HepG2 (cell line): ENCODE data around the gene ESPN. TPM values are rescaled to one million over a fixed set of nuclear protein-coding genes. Genes with fewer than 3 reads are reported as not detected.

Source experiments
- GFI1 ChIP-seq: sonication (generic); formaldehyde crosslinking; IDR thresholded peaks from 2 replicates; pipeline ENCODE4 v1.5.0; 2020; ENCODE audit warnings: missing genetic modification reagents, mild to moderate bottlenecking, borderline replicate concordance
- KDM5B ChIP-seq: sonication (generic); formaldehyde crosslinking; IDR thresholded peaks from 2 replicates; pipeline ENCODE4 v1.4.0; 2020; ENCODE audit warnings: missing genetic modification reagents, mild to moderate bottlenecking, borderline replicate concordance
- MED1 ChIP-seq: sonication (generic); formaldehyde crosslinking; IDR thresholded peaks from 2 replicates; pipeline ENCODE4 v1.4.0; 2020; ENCODE audit warnings: missing genetic modification reagents
- PRDM10 ChIP-seq: sonication (generic); formaldehyde crosslinking; IDR thresholded peaks from 2 replicates; pipeline ENCODE4 v1.4.0; 2020; ENCODE audit warnings: low read depth, missing genetic modification reagents
- RXRA ChIP-seq: sonication (generic); formaldehyde crosslinking; IDR thresholded peaks from 2 replicates; pipeline ENCODE4 v1.5.1; 2020; ENCODE audit warnings: missing genetic modification reagents
- SKI ChIP-seq: fragments of 450-650 bp; IDR thresholded peaks from one replicate; pipeline ENCODE4 v1.6.1; 2018; ENCODE audit warnings: mild to moderate bottlenecking; ENCODE audit not compliant: partially characterized antibody
- TAF1 ChIP-seq: sonication (generic); formaldehyde crosslinking; IDR thresholded peaks from 2 replicates; pipeline ENCODE4 v1.4.0; 2020; ENCODE audit warnings: missing genetic modification reagents
- ZNF230 ChIP-seq: sonication (generic); formaldehyde crosslinking; IDR thresholded peaks from 2 replicates; pipeline ENCODE4 v1.4.0; 2020; ENCODE audit warnings: mild to moderate bottlenecking, missing genetic modification reagents
- ZNF430 ChIP-seq: sonication (generic); formaldehyde crosslinking; IDR thresholded peaks from 2 replicates; pipeline ENCODE4 v1.9.0; 2021; ENCODE audit warnings: mild to moderate bottlenecking, missing genetic modification reagents
- ZNF567 ChIP-seq: sonication (generic); formaldehyde crosslinking; IDR thresholded peaks from 2 replicates; pipeline ENCODE4 v1.8.1; 2023; ENCODE audit warnings: mild to moderate bottlenecking, missing genetic modification reagents, borderline replicate concordance
- ZNF709 ChIP-seq: sonication (generic); formaldehyde crosslinking; IDR thresholded peaks from 2 replicates; pipeline ENCODE4 v1.5.0; 2020; ENCODE audit warnings: mild to moderate bottlenecking, missing genetic modification reagents
- ZNF724P ChIP-seq: sonication (generic); formaldehyde crosslinking; IDR thresholded peaks from 2 replicates; pipeline ENCODE4 v1.8.0; 2022; ENCODE audit warnings: missing genetic modification reagents, borderline replicate concordance
- ZNF782 ChIP-seq: sonication (generic); formaldehyde crosslinking; IDR thresholded peaks from 2 replicates; pipeline ENCODE4 v1.4.0; 2020; ENCODE audit warnings: missing genetic modification reagents, mild to moderate bottlenecking, borderline replicate concordance
- ZSCAN25 ChIP-seq: sonication (generic); formaldehyde crosslinking; IDR thresholded peaks from 2 replicates; pipeline ENCODE4 v1.8.0; 2022; ENCODE audit warnings: mild to moderate bottlenecking, missing genetic modification reagents
- polyA plus RNA-seq, 8 experiments: library from polyadenylated mRNA; depleted of rRNA in 3 of 8; stranded (reverse) in 7 of 8; unstranded in 1 of 8; fragments of >200 nt; fragmentation: Illumina TruSeq in 4 of 8; extraction: Trizol in 4 of 8; gene quantifications; 2 replicates each; pipeline versions ENCODE4 v1.2.1 to v1.2.3, GENCODE V29; 2011 to 2016; ENCODE audit warnings: low read depth in 4 of 8, missing spikeins in 1 of 8, mixed read lengths in 1 of 8; ENCODE audit not compliant: insufficient read depth in 1 of 8
- total RNA-seq, 5 experiments: library from RNA; depleted of rRNA; stranded (reverse); fragments of >200 nt; fragmentation: Illumina TruSeq; extraction: Trizol; gene quantifications; 2 replicates each; pipeline ENCODE4 v1.2.3, GENCODE V29; 2016; ENCODE audit warnings: low read depth in 1 of 5
- TF ChIP-seq, protein P1 (sequence below): IDR thresholded peaks from 2 replicates; pipeline ENCODE4 v1.6.1; 2016; ENCODE audit warnings: low read depth, borderline replicate concordance
- TF ChIP-seq, protein P2 (sequence below): sonication (generic); formaldehyde crosslinking; IDR thresholded peaks from 2 replicates; pipeline ENCODE4 v1.4.0; 2020; ENCODE audit warnings: mild to moderate bottlenecking, missing genetic modification reagents
- TF ChIP-seq, protein P3 (sequence below), 2 experiments: sonication (generic) in 1 of 2; formaldehyde crosslinking in 1 of 2; IDR thresholded peaks; 2 replicates each; pipeline versions ENCODE4 v1.4.0 to v1.6.1; 2018 to 2020; ENCODE audit warnings: missing genetic modification reagents in 2 of 2, borderline replicate concordance in 1 of 2, low read depth in 1 of 2, mild to moderate bottlenecking in 1 of 2, missing biosample characterization in 1 of 2
- TF ChIP-seq, protein P4 (sequence below): sonication (generic); formaldehyde crosslinking; IDR thresholded peaks from 2 replicates; pipeline ENCODE4 v1.5.1; 2020; ENCODE audit warnings: missing genetic modification reagents, mild to moderate bottlenecking, borderline replicate concordance
- TF ChIP-seq, protein P5 (sequence below): sonication (generic); formaldehyde crosslinking; IDR thresholded peaks from 2 replicates; pipeline ENCODE4 v1.4.0; 2020; ENCODE audit warnings: missing genetic modification reagents, borderline replicate concordance

The ESPN gene
- total and polyA plus RNA-seq, 2 of the 13 experiments (the other 11 are each of a cell fraction or from before 2014, with no cell fraction given) = 48.6 to 54.2 TPM

GRCh38 chr1:6445062-6445763 is 20.6 kb downstream of the ESPN start (continued):
- TF ChIP-seq MED1 (CRISPR knock-in tag) = peak; percentile 71
- TF ChIP-seq ZNF430 (CRISPR knock-in tag) = 0 out of 2 replicates have a peak, but pooled peaks have one; percentile 61
- TF ChIP-seq RXRA (CRISPR knock-in tag) = peak; percentile 64; the same call in 1 of the 2 replicates
- TF ChIP-seq, protein P1, sequence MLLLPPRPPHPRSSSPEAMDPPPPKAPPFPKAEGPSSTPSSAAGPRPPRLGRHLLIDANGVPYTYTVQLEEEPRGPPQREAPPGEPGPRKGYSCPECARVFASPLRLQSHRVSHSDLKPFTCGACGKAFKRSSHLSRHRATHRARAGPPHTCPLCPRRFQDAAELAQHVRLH = 0 out of 2 replicates have a peak, but pooled peaks have one; percentile 49
- TF ChIP-seq SKI = no peak
- 0 out of 2 replicates have a peak, but pooled peaks have one; percentile 38 for TF ChIP-seq ZNF782 (CRISPR knock-in tag)
- peak; percentile 87; the same call in 1 of the 2 replicates for TF ChIP-seq ZNF567 (CRISPR knock-in tag)
- TF ChIP-seq, protein P2, sequence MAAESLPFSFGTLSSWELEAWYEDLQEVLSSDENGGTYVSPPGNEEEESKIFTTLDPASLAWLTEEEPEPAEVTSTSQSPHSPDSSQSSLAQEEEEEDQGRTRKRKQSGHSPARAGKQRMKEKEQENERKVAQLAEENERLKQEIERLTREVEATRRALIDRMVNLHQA (CRISPR knock-in tag) = no peak
- no peak for TF ChIP-seq KDM5B (CRISPR knock-in tag)
- TF ChIP-seq ZNF230 (CRISPR knock-in tag) = peak; percentile 60; the same call in 1 of the 2 replicates
- peak; percentile 91 for TF ChIP-seq ZSCAN25 (CRISPR knock-in tag)
- 0 out of 2 replicates have a peak, but pooled peaks have one; percentile 23 for TF ChIP-seq ZNF709 (CRISPR knock-in tag)
- 0 out of 2 replicates have a peak, but pooled peaks have one; percentile 35 for TF ChIP-seq PRDM10 (CRISPR knock-in tag)
- TF ChIP-seq GFI1 = peak; percentile 29; the same call in 1 of the 2 replicates
- TF ChIP-seq TAF1 (CRISPR knock-in tag) = no peak
- TF ChIP-seq, protein P3, sequence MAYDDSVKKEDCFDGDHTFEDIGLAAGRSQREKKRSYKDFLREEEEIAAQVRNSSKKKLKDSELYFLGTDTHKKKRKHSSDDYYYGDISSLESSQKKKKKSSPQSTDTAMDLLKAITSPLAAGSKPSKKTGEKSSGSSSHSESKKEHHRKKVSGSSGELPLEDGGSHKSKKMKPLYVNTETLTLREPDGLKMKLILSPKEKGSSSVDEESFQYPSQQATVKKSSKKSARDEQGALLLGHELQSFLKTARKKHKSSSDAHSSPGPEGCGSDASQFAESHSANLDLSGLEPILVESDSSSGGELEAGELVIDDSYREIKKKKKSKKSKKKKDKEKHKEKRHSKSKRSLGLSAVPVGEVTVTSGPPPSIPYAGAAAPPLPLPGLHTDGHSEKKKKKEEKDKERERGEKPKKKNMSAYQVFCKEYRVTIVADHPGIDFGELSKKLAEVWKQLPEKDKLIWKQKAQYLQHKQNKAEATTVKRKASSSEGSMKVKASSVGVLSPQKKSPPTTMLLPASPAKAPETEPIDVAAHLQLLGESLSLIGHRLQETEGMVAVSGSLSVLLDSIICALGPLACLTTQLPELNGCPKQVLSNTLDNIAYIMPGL (CRISPR knock-in tag; IDR thresholded peaks at IDR 0.05; ENCODE audit: borderline replicate concordance in 1 of 2, low read depth in 1 of 2) = peak; percentile 77 to 90
- peak; percentile 70; the same call in 1 of the 2 replicates for TF ChIP-seq ZNF724P (CRISPR knock-in tag)
- TF ChIP-seq, protein P4, sequence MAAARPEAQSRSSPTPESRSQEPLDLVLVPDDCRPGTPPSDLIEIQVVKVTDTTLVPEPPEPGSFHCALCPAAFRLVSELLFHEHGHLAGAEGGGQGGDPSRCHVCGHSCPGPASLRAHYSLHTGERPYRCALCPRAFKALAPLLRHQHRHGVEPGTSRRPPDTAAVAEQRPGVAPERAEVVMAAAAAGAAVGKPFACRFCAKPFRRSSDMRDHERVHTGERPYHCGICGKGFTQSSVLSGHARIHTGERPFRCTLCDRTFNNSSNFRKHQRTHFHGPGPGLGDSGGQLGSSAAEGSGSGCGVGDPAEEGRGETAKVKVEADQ (CRISPR knock-in tag) = peak; percentile 25; the same call in 1 of the 2 replicates
- TF ChIP-seq, protein P5, sequence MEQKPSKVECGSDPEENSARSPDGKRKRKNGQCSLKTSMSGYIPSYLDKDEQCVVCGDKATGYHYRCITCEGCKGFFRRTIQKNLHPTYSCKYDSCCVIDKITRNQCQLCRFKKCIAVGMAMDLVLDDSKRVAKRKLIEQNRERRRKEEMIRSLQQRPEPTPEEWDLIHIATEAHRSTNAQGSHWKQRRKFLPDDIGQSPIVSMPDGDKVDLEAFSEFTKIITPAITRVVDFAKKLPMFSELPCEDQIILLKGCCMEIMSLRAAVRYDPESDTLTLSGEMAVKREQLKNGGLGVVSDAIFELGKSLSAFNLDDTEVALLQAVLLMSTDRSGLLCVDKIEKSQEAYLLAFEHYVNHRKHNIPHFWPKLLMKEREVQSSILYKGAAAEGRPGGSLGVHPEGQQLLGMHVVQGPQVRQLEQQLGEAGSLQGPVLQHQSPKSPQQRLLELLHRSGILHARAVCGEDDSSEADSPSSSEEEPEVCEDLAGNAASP (CRISPR knock-in tag) = no peak
